Measurements from ENCODE around the gene MCC.

DNA sequence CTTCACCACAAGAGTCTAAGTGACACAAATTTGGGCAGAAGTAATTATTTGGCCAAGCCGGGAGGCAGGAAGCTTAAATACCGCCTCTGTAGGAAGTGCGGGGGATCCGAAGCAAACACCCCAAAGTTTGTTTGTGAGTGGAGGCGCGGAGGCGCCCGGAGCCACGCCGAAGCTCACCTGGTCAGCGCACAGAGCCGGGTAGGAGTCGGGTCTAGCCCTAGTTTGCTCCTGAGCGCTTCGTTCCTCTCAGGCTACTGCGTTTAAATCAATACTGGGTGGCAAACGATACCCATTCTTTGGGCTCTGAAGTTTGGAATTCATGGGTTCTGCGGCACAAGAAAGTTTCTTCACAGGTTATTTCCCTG lies 855 bp downstream of the MCC start:
- TF ChIP-seq, protein P1, sequence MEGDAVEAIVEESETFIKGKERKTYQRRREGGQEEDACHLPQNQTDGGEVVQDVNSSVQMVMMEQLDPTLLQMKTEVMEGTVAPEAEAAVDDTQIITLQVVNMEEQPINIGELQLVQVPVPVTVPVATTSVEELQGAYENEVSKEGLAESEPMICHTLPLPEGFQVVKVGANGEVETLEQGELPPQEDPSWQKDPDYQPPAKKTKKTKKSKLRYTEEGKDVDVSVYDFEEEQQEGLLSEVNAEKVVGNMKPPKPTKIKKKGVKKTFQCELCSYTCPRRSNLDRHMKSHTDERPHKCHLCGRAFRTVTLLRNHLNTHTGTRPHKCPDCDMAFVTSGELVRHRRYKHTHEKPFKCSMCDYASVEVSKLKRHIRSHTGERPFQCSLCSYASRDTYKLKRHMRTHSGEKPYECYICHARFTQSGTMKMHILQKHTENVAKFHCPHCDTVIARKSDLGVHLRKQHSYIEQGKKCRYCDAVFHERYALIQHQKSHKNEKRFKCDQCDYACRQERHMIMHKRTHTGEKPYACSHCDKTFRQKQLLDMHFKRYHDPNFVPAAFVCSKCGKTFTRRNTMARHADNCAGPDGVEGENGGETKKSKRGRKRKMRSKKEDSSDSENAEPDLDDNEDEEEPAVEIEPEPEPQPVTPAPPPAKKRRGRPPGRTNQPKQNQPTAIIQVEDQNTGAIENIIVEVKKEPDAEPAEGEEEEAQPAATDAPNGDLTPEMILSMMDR (IDR thresholded peaks at IDR 0.05), result no peak
- TF ChIP-seq POLR2A (IDR thresholded peaks at IDR 0.05), result no peak

Data from ovary (tissue), 3 donors.